HFFc6 (cell line): ENCODE data around the gene CHD5. TPM values are rescaled to one million over a fixed set of nuclear protein-coding genes. Genes with fewer than 3 reads are reported as not detected.
A peak's percentile ranks its signal among the peaks of the same experiment; 100 is the strongest.

Source experiments
- DNase-seq: peaks from one replicate; pipeline ENCODE4 v3.0.0-alpha.2; 2018
- H3K27ac Mint-ChIP-seq: 2 replicates; pipeline ENCODE4 v1.8.0; 2020; ENCODE audit warnings: mild to moderate bottlenecking, mixed read lengths
- H3K27me3 Mint-ChIP-seq: 2 replicates; pipeline ENCODE4 v1.8.0; 2021; ENCODE audit warnings: mild to moderate bottlenecking, moderate library complexity, mixed read lengths; ENCODE audit not compliant: insufficient read depth
- H3K36me3 Mint-ChIP-seq: 2 replicates; pipeline ENCODE4 v1.8.0; 2021; ENCODE audit warnings: low read depth, mixed read lengths
- H3K4me1 Mint-ChIP-seq: 2 replicates; pipeline ENCODE4 v1.8.0; 2020; ENCODE audit warnings: low read depth, mixed read lengths
- H3K4me3 Mint-ChIP-seq: 2 replicates; pipeline ENCODE4 v1.8.0; 2020; ENCODE audit warnings: mild to moderate bottlenecking, moderate library complexity, mixed read lengths
- H3K9me3 Mint-ChIP-seq: 2 replicates; pipeline ENCODE4 v1.8.0; 2020; ENCODE audit warnings: mild to moderate bottlenecking, mixed read lengths
- total RNA-seq, 6 experiments: library from RNA; stranded (reverse); fragmentation: NEBNext Ultra II Directional; extraction: Animal tissue kit (Norgen Biotek cat#: 25700); gene quantifications; 2 replicates in 1 of 6; 3 replicates in 5 of 6; pipeline ENCODE4 v1.2.3, GENCODE V29; 2021
- TF ChIP-seq, protein P1 (sequence below): fragments of 200-600 bp; sonication (generic); IDR thresholded peaks from 2 replicates; pipeline ENCODE4 v1.5.0; 2021; ENCODE audit warnings: antibody characterized with exemption, mild to moderate bottlenecking

Gene CHD5
- total RNA-seq, 6 experiments from 2014 or later, result 0.05 to 0.36 (median 0.16) TPM; not detected in 2

- Mint-ChIP-seq H3K36me3 (no peaks in the 10 kb centered on the region), H3K9me3 (no peaks in the 10 kb centered on the region; the same call in 1 of the 2 replicates), H3K4me1 (no peaks in the 10 kb centered on the region), H3K4me3 (no peak overlapping the region), H3K27me3 (peaks cover 1% of the 10 kb centered on the region; the same call in 1 of the 2 replicates), H3K27ac (no peak overlapping the region)
- no peak for DNase-seq
- TF ChIP-seq, protein P1, sequence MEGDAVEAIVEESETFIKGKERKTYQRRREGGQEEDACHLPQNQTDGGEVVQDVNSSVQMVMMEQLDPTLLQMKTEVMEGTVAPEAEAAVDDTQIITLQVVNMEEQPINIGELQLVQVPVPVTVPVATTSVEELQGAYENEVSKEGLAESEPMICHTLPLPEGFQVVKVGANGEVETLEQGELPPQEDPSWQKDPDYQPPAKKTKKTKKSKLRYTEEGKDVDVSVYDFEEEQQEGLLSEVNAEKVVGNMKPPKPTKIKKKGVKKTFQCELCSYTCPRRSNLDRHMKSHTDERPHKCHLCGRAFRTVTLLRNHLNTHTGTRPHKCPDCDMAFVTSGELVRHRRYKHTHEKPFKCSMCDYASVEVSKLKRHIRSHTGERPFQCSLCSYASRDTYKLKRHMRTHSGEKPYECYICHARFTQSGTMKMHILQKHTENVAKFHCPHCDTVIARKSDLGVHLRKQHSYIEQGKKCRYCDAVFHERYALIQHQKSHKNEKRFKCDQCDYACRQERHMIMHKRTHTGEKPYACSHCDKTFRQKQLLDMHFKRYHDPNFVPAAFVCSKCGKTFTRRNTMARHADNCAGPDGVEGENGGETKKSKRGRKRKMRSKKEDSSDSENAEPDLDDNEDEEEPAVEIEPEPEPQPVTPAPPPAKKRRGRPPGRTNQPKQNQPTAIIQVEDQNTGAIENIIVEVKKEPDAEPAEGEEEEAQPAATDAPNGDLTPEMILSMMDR, result no peak
Measured at GRCh38 chr1:6211731-6212130, 31.6 kb upstream of the CHD5 start.

DNA sequence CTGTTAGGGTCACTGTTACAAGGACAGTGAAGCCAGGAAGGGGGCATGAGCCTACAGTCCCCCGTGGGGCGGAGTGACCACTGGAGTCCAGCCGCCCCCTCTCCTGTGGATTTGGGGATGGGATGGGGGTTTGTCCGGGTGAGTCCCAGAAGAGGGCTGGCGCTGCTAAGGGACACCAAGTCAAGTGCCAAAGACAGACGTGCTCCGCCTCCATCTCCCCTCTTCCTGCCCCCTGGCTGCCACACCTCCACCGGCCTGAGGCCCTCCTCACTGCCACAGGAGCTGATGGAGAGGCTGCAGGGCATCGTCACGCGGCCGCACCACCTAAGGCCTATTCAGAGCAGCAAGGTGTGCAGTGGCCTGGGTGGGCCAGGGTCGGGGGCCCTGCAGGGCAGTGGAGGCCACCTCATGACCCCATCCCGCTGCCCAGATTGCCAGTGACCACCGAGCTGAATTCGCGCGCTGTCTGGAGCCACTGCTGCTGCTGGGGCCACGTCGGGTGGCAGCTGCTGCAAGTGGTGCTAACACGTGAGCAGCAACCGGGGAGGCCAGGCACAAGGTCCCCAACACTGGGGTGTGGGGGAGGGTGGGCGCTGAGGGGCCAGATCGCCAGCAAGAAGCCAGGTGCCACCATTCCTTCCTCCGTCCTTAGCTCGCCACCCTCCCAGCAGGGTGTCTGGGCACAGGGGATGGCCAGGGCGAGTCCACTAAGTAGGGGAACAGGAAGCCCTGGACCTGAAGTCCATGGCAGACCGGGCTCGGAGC lies 30.7 kb upstream of the CHD5 start:
- H3K4me3 Mint-ChIP-seq, result no peak overlapping the region
- DNase-seq, result no peak
- H3K27ac Mint-ChIP-seq, result no peak overlapping the region
- H3K36me3 Mint-ChIP-seq, result no peaks in the 10 kb centered on the region
- no peaks in the 10 kb centered on the region for H3K4me1 Mint-ChIP-seq
- peaks cover 1% of the 10 kb centered on the region; the same call in 1 of the 2 replicates for H3K27me3 Mint-ChIP-seq
- no peaks in the 10 kb centered on the region; the same call in 1 of the 2 replicates for H3K9me3 Mint-ChIP-seq
- TF ChIP-seq, protein P1, result no peak

DNA sequence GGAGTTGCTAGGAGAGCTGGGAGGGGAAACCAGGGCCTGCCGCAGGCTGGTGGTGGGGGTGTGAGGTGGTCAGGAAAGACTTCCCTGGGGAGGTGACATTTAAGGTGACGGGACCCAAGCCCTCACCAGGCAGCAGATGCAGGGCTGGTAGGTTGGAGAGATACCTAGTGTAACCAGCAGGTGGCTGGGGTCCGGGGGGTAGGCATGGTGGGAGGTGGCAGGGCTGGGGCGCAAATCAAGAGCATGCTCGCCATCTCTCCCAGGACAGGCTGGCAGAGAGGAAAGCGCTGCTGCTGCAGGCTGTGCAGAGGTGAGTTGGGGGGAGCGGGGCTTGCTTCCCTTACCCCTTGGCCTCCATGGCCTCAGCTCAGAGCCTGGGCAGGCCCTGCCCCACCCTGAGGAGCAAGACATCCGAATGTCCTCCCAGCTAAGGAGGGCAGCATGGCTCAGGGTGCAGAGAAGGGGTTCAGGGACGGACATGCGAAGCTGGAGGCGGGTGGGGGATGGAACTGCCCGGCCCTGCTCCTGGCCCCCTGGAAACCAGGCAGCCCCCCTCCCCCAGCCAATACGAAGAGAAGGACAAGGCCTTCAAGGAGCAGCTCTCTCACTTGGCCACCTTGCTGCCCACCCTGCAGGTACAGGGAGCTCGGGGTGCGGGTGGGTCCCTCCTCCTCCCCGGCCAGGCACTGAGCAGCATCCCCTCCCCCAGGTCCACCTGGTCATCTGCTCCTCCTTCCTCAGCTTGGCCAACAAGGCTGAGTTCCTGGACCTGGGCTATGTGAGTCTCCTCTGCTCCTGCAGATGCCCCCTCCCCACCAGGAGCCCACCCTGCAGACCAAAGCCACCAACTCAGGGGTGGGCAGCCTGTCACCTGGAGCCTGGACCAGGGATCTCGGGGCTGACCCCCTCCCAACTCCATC lies 29.8 kb upstream of the CHD5 start:
- Mint-ChIP-seq H3K36me3 (no peaks in the 10 kb centered on the region), H3K9me3 (no peaks in the 10 kb centered on the region; the same call in 1 of the 2 replicates), H3K27me3 (peaks cover 1% of the 10 kb centered on the region; the same call in 1 of the 2 replicates), H3K4me3 (no peak overlapping the region), H3K4me1 (no peaks in the 10 kb centered on the region), H3K27ac (no peak overlapping the region)
- TF ChIP-seq, protein P1, result peak; percentile 33
- no peak for DNase-seq

- DNase-seq, result peak; percentile 23
- Mint-ChIP-seq H3K27ac (no peak overlapping the region), H3K4me1 (no peaks in the 10 kb centered on the region), H3K9me3 (no peaks in the 10 kb centered on the region), H3K27me3 (peaks cover 1% of the 10 kb centered on the region; the same call in 1 of the 2 replicates), H3K4me3 (no peak overlapping the region), H3K36me3 (no peaks in the 10 kb centered on the region)
- TF ChIP-seq, protein P1, result peak; percentile 27
Measured at GRCh38 chr1:6208723-6209660, 28.9 kb upstream of the CHD5 start.

DNA sequence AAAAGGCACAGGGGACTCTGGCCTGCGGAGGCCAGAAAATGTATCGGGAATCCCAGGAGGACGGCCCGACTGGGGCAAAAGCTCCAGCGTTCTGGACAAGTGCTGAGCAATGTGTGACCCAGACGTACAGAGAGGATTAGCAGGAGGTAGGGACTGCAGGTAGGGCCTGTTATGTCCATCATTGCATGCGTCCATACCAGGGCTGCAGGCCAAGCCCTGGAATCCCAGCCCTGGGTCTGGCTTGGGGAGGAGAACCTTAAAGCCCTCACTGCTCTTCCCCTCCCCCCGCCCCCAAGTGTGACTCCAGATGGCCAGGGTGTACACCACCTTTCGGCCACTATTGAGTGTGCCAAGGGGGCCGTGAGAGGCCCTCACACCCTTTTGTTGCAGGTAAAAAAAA lies 27.8 kb upstream of the CHD5 start:
- Mint-ChIP-seq H3K27me3 (peaks cover 1% of the 10 kb centered on the region; the same call in 1 of the 2 replicates), H3K27ac (no peak overlapping the region), H3K4me1 (no peaks in the 10 kb centered on the region), H3K4me3 (no peak overlapping the region), H3K9me3 (no peaks in the 10 kb centered on the region), H3K36me3 (no peaks in the 10 kb centered on the region)
- no peak for DNase-seq
- TF ChIP-seq, protein P1, result no peak
